IMR-90 (cell line): ENCODE results near the gene TTBK2.

ENCODE experiments used
- POLR2A ChIP-seq: IDR thresholded peaks from 2 replicates; pipeline ENCODE4 v1.6.1; 2012; ENCODE audit warnings: mild to moderate bottlenecking, low read depth, low read length
- TF ChIP-seq, protein P1 (sequence below): conservative IDR thresholded peaks from 2 replicates; pipeline ENCODE4 v1.5.1; 2012; ENCODE audit warnings: mild to moderate bottlenecking, low read depth, low read length, improper control_type of control experiment
- TF ChIP-seq, protein P2 (sequence below): fragments of 150-350 bp; IDR thresholded peaks from 2 replicates; pipeline ENCODE4 v1.6.1; 2017; ENCODE audit warnings: mild to moderate bottlenecking, antibody characterized with exemption, low read length, low read depth

DNA sequence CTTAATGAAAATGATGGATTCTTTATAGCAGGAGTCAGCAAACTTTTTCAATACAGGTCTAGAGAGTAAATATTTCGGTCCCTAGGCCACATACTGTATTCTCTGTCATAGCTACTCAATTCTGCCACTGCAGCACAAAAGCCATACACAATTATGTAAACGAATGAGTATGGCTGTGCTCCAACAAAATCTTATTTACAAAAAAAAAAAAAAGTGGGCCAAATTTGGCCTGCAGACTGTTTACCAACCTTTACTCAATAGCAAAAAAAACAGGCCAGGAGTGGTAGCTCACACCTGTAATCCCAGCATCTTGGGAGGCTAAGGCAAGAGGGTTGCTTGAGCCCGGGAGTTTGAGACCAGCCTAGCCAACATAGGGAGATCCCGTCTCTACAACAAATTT, 41.1 kb downstream of the TTBK2 start:
- no peak for TF ChIP-seq POLR2A
- TF ChIP-seq, protein P1, sequence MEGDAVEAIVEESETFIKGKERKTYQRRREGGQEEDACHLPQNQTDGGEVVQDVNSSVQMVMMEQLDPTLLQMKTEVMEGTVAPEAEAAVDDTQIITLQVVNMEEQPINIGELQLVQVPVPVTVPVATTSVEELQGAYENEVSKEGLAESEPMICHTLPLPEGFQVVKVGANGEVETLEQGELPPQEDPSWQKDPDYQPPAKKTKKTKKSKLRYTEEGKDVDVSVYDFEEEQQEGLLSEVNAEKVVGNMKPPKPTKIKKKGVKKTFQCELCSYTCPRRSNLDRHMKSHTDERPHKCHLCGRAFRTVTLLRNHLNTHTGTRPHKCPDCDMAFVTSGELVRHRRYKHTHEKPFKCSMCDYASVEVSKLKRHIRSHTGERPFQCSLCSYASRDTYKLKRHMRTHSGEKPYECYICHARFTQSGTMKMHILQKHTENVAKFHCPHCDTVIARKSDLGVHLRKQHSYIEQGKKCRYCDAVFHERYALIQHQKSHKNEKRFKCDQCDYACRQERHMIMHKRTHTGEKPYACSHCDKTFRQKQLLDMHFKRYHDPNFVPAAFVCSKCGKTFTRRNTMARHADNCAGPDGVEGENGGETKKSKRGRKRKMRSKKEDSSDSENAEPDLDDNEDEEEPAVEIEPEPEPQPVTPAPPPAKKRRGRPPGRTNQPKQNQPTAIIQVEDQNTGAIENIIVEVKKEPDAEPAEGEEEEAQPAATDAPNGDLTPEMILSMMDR: no peak
- TF ChIP-seq, protein P2, sequence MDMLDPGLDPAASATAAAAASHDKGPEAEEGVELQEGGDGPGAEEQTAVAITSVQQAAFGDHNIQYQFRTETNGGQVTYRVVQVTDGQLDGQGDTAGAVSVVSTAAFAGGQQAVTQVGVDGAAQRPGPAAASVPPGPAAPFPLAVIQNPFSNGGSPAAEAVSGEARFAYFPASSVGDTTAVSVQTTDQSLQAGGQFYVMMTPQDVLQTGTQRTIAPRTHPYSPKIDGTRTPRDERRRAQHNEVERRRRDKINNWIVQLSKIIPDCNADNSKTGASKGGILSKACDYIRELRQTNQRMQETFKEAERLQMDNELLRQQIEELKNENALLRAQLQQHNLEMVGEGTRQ: no peak
